Measurements from ENCODE around the gene SHROOM3. TPM values are rescaled to one million over a fixed set of nuclear protein-coding genes. Genes with fewer than 3 reads are reported as not detected.

The SHROOM3 gene
- total RNA-seq, 4 donors from 2014 or later = 29.5 to 127 (median 59.9) TPM

GRCh38 chr4:76484654-76485053 is 49.6 kb downstream of the SHROOM3 start:
- WGBS, 2 donors (ENCODE audit: low coverage in 1 of 2) = 61 to 63% methylated on average over 2 to 3 of the region's 3 CpGs
- Histone ChIP-seq H3K4me3 (no peak overlapping the region), H3K27ac (peak overlapping the region in 1 of 4 donors; percentile 2), H3K9me3 (peaks cover 0 to 8% (median 0%) of the 10 kb centered on the region in 3 donors), H3K4me1 (peaks cover 0 to 21% (median 0%) of the 10 kb centered on the region in 3 donors), H3K36me3 (no peaks in the 10 kb centered on the region), H3K27me3 (no peaks in the 10 kb centered on the region)
- no peak for TF ChIP-seq CTCF (IDR thresholded peaks at IDR 0.05)
- TF ChIP-seq POLR2A (IDR thresholded peaks at IDR 0.05) = no peak
- TF ChIP-seq POLR2AphosphoS5 (IDR thresholded peaks at IDR 0.05) = no peak
- no peak for TF ChIP-seq EP300 (IDR thresholded peaks at IDR 0.05)
- no peak for ATAC-seq

DNA sequence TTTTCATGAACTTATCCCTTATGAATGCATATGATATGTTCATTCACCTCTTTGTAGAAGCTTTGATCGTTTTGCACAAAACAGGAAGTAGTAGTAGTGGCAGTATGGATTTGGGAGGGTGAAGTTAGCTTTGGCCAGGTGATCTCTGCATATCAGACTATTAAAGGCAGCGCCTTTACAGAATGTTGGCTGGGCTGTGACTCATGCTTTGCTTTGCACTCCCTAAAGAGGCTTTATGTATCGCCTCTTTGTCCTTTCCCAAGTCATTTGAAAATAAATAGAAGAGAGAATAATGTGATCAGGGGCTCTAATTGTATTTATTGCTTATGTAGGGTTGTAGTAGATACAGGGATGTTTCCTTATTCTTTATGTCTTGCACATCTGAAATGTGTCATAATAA is 50.4 kb downstream of the SHROOM3 start:
- peaks cover 0 to 21% (median 0%) of the 10 kb centered on the region in 3 donors for H3K4me1 ChIP-seq
- ATAC-seq = no peak
- H3K27me3 ChIP-seq = no peaks in the 10 kb centered on the region
- H3K4me3 ChIP-seq = no peak overlapping the region
- TF ChIP-seq EP300 (IDR thresholded peaks at IDR 0.05) = no peak
- TF ChIP-seq CTCF (IDR thresholded peaks at IDR 0.05) = no peak
- TF ChIP-seq POLR2A (IDR thresholded peaks at IDR 0.05) = no peak
- TF ChIP-seq POLR2AphosphoS5 (IDR thresholded peaks at IDR 0.05) = no peak
- 19 to 33% methylated on average over 1 to 3 of the region's 3 CpGs for WGBS, 2 donors (ENCODE audit: low coverage in 1 of 2)
- no peaks in the 10 kb centered on the region for H3K36me3 ChIP-seq
- no peak overlapping the region for H3K27ac ChIP-seq
- H3K9me3 ChIP-seq = peaks cover 0 to 8% (median 0%) of the 10 kb centered on the region in 3 donors

GRCh38 chr4:76486588-76487276 is 51.7 kb downstream of the SHROOM3 start:
- Histone ChIP-seq H3K9me3 (peaks cover 0 to 8% (median 0%) of the 10 kb centered on the region in 3 donors), H3K27ac (no peak overlapping the region), H3K36me3 (no peaks in the 10 kb centered on the region), H3K27me3 (no peaks in the 10 kb centered on the region), H3K4me1 (peaks cover 0 to 24% (median 0%) of the 10 kb centered on the region in 3 donors), H3K4me3 (no peak overlapping the region)
- ATAC-seq = no peak
- TF ChIP-seq POLR2A (IDR thresholded peaks at IDR 0.05) (no peak), POLR2AphosphoS5 (IDR thresholded peaks at IDR 0.05) (no peak), CTCF (IDR thresholded peaks at IDR 0.05) (no peak), EP300 (IDR thresholded peaks at IDR 0.05) (no peak)
- WGBS, 2 donors (ENCODE audit: low coverage in 1 of 2) = 81 to 88% methylated on average over 3 of the region's 3 CpGs

DNA sequence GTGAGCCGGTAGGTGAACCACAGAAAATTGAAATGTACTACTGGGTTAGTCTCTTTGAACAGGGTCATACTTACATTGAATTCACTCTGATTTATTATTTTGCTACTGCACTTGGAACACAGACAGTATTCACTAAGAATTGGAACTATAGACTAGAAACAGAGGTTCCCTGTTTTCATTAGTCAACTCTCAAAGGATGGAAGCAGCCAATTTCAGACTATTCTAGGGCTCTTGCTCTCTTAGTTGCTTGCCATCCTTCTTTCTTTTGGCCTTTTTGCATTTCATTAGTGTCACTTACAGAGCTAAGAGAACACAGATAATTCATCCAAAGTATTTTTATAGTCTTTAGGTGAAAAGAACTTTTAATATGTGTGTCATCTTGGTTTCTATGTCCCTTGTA is 52.6 kb downstream of the SHROOM3 start:
- no peak for TF ChIP-seq CTCF (IDR thresholded peaks at IDR 0.05)
- no peak for TF ChIP-seq POLR2A (IDR thresholded peaks at IDR 0.05)
- TF ChIP-seq EP300 (IDR thresholded peaks at IDR 0.05) = no peak
- TF ChIP-seq POLR2AphosphoS5 (IDR thresholded peaks at IDR 0.05) = no peak
- H3K9me3 ChIP-seq = peaks cover 0 to under 1% (median 0%) of the 10 kb centered on the region in 3 donors

DNA sequence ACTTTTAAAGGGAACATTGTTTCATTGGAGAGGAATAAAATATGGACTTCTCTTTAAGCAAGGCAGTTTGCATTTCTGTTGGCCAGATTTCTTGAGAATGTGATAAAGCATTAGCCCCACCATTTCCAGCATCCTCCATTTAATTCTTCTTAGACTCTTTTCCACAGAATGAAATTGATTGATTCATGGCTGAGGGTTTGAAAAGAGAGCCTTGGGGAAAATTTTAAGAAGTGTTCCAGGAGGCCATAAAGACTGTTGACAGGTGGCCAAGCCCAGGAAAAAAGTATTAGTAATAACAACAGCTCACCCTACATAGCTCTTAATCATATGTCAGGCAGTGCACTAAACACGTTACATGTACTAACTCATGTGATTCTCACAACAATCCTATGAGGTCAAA is 53.4 kb downstream of the SHROOM3 start:
- TF ChIP-seq EP300 (IDR thresholded peaks at IDR 0.05) (no peak), POLR2AphosphoS5 (IDR thresholded peaks at IDR 0.05) (no peak), CTCF (IDR thresholded peaks at IDR 0.05) (no peak), POLR2A (IDR thresholded peaks at IDR 0.05) (no peak)
- Histone ChIP-seq H3K4me3 (no peak overlapping the region), H3K27ac (peak overlapping the region in 1 of 4 donors; percentile 14), H3K9me3 (no peaks in the 10 kb centered on the region), H3K4me1 (peaks cover 0 to 41% (median 0%) of the 10 kb centered on the region in 3 donors), H3K27me3 (no peaks in the 10 kb centered on the region), H3K36me3 (no peaks in the 10 kb centered on the region)
- no peak for ATAC-seq
- WGBS, 2 donors (ENCODE audit: low coverage in 1 of 2) = 75 to 100% methylated on average over 1 of the region's 1 CpG

More for the DNA sequence above, 52.6 kb downstream of the SHROOM3 start:
- H3K27me3 ChIP-seq = no peaks in the 10 kb centered on the region
- peaks cover 0 to 33% (median 0%) of the 10 kb centered on the region in 3 donors for H3K4me1 ChIP-seq
- H3K27ac ChIP-seq = no peak overlapping the region
- H3K36me3 ChIP-seq = no peaks in the 10 kb centered on the region
- ATAC-seq = no peak
- 83 to 92% methylated on average over 1 of the region's 1 CpG for WGBS, 2 donors (ENCODE audit: low coverage in 1 of 2)
- H3K4me3 ChIP-seq = no peak overlapping the region
